Measurements from ENCODE around the gene CCR5. TPM values are rescaled to one million over a fixed set of nuclear protein-coding genes. Genes with fewer than 3 reads are reported as not detected.

CCR5 gene
- total and polyA plus RNA-seq, 2 of the 8 experiments (the other 6 are each of a cell fraction or from before 2014, with no cell fraction given): not detected

DNA sequence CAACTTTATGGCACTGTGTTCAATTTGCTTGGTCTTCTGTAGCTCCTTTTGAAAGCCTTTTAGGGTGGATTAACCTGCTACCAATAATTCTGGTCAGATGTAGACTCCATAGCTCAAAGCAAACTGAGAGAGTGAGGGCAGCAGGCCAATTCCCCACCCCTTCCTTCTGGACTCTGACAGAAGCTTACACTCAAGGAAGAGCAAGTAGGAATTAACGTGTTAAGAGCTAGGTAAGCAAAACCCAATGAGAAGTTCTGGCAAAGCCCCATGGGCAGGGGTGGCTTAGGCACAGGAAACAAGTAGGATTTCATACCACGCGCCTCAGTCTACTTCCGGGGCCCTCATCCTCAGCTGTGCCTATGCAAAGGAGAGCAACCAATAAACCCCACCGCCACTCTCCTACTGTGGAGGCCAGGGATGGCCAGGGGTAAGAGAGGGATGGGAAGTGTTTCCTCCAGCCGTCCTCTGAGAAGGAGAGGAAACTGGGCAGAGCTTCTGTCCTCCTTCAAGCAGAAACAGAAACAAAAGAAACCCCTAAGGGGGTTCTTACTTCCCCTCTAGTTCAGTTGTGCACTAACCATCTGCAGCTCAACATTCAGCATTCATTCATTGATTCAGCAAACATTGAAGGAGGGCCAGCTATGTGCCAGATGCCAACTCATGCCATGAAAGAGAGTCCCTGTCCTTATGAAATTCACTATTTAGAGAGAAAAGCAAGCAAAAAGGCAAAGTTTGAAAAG lies 12.6 kb downstream of the CCR5 start:
- H3K9ac ChIP-seq (replicated peaks in 1 of 4; ENCODE audit: extremely low read depth in 1 of 4, low read depth in 3 of 4, low read length in 3 of 4): no peak overlapping the region
- DNase-seq (ENCODE audit: low read depth in 1 of 2, low spot score in 2 of 2): no peak
- H3K4ac ChIP-seq (replicated peaks; ENCODE audit: insufficient read length, low read depth, low read length): no peak overlapping the region
- no peak overlapping the region for H3K4me2 ChIP-seq (ENCODE audit: insufficient read depth in 1 of 2, low read depth in 2 of 2, low read length in 2 of 2)
- ChIA-PET POLR2A (ENCODE audit: partially characterized antibody) (no interaction called here), CTCF (ENCODE audit: partially characterized antibody) (interaction anchor here (0.6 to 1.8 kb wide), 11 partner anchors 9 to 517 kb away, joined by 3 to 6 read pairs (median 3); no protein-coding TSS in a partner anchor)
- peaks cover 0 to 14% (median 6%) of the 10 kb centered on the region in 4 experiments; a peak in 5 of 7 replicates for H3K4me1 ChIP-seq (replicated peaks in 1 of 4; ENCODE audit: control insufficient read depth in 3 of 4, insufficient read depth in 4 of 4, low read length in 3 of 4)
- no peak overlapping the region for H4K8ac ChIP-seq (ENCODE audit: extremely low read depth, insufficient read depth, low read length)
- no peaks in the 10 kb centered on the region for H3K79me1 ChIP-seq (ENCODE audit: low read depth, low read length)
- FAIRE-seq: no peak
- no peak overlapping the region for H3K23ac ChIP-seq (ENCODE audit: insufficient read length)
- no peaks in the 10 kb centered on the region for H3K23me2 ChIP-seq (ENCODE audit: low read depth, low read length)
- no peak overlapping the region for H2AFZ ChIP-seq (ENCODE audit: low read length)
- no peak overlapping the region for H3K27ac ChIP-seq (ENCODE audit: low read depth, low read length)
- WGBS, 2 experiments (ENCODE audit: extremely low coverage in 1 of 2, insufficient coverage in 1 of 2, insufficient read length in 1 of 2, insufficient replicate concordance in 2 of 2, low coverage in 1 of 2, low lambda C conversion rate in 2 of 2, missing lambda C conversion rate in 1 of 2): 90% methylated on average over 6 of the region's 6 CpGs; no CpG with 5 or more reads in 1 of the 2 experiments
- H3K9me3 ChIP-seq (ENCODE audit: insufficient read depth in 2 of 2, low read depth in 1 of 2, low read length in 1 of 2): no peaks in the 10 kb centered on the region
- H4K5ac ChIP-seq (ENCODE audit: insufficient read length, low read depth, low read length): no peak overlapping the region
- no peak overlapping the region for H3K4me3 ChIP-seq (ENCODE audit: extremely low read depth in 1 of 4, insufficient read depth in 2 of 4, low read depth in 3 of 4, low read length in 4 of 4)
- no peak overlapping the region for H2AK5ac ChIP-seq (ENCODE audit: low read depth, low read length)
- H2BK20ac ChIP-seq (ENCODE audit: low read length): no peak overlapping the region
- no peaks in the 10 kb centered on the region for H3K36me3 ChIP-seq (ENCODE audit: control insufficient read depth in 2 of 4, insufficient read depth in 4 of 4, low read length in 3 of 4)
- H4K20me1 ChIP-seq (replicated peaks in 1 of 2; ENCODE audit: control insufficient read depth in 1 of 2, insufficient read depth in 2 of 2, low read length in 2 of 2): no peaks in the 10 kb centered on the region
- no peak overlapping the region for H2BK15ac ChIP-seq (ENCODE audit: low read length)
- no peak overlapping the region for H2BK12ac ChIP-seq (ENCODE audit: low read depth, low read length)
- no peaks in the 10 kb centered on the region for H3K27me3 ChIP-seq (replicated peaks in 1 of 4; ENCODE audit: control insufficient read depth in 3 of 4, extremely low read depth in 1 of 4, insufficient read depth in 3 of 4, low read length in 3 of 4)
- no peak overlapping the region for H2BK120ac ChIP-seq (replicated peaks; ENCODE audit: low read depth, low read length)
- H3K79me2 ChIP-seq (ENCODE audit: control insufficient read depth in 1 of 2, insufficient read depth in 2 of 2, low read length in 2 of 2): no peaks in the 10 kb centered on the region
- no peak overlapping the region for H3K56ac ChIP-seq (replicated peaks; ENCODE audit: insufficient read length, low read depth, low read length)
- no peak overlapping the region for H2BK5ac ChIP-seq (ENCODE audit: low read depth, low read length)
- no peak overlapping the region for H3K14ac ChIP-seq (ENCODE audit: insufficient read length)
- H4K91ac ChIP-seq (replicated peaks; ENCODE audit: insufficient read length, low read length): no peak overlapping the region
- no peak overlapping the region for H3K18ac ChIP-seq (ENCODE audit: extremely low read depth, low read length)
